Erythroblast (primary cell): ENCODE measurements around the gene DVL3.

Experiments used
- GATA1 ChIP-seq: IDR thresholded peaks from 2 replicates; pipeline ENCODE4 v1.6.1; 2011; ENCODE audit warnings: low read depth, mild to moderate bottlenecking, control low read depth, low read length, moderate library complexity
- POLR2A ChIP-seq: IDR thresholded peaks from 2 replicates; pipeline ENCODE4 v1.6.1; 2011; ENCODE audit warnings: mild to moderate bottlenecking, low read length

DNA sequence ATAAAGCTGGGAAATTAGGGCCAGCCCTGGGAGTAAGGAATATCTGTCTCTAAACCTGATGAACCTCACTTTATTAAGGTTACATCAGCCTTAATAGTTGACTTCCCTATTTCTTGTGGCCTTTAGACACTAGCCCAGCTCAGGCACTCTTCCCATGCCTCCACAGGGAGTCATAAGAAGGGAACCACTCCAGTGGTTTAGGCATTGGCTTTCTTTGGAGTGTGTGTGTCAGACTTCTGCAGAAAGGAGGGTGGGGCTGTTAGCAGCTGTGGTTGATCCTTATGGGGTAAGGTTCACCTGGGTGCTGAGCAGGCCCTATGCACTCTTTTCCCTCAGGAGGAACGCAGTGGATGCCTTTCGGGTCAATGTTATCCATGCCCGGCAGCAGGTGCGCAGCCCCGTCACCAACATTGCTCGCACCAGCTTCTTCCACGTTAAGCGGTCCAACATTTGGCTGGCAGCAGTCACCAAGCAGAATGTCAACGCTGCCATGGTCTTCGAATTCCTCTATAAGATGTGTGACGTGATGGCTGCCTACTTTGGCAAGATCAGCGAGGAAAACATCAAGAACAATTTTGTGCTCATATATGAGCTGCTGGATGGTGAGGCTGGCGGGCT, 23.5 kb downstream of the DVL3 start:
- no peak for TF ChIP-seq POLR2A
- TF ChIP-seq GATA1: no peak
